IPS-15b (cell line): Measurements from ENCODE around the gene CNNM4.
"Not testable (repeated sequence)": the region's sequence is repeated elsewhere in the genome, so short reads cannot be mapped to it uniquely, and the experiment has no call there.

Source experiments
- H3K27me3 ChIP-seq: one replicate; pipeline ENCODE4 v1.6.1; 2013; ENCODE audit warnings: low read length; ENCODE audit not compliant: control insufficient read depth, insufficient read depth
- H3K36me3 ChIP-seq: one replicate; pipeline ENCODE4 v1.6.1; 2013; ENCODE audit warnings: low read length; ENCODE audit not compliant: control insufficient read depth, insufficient read depth
- H3K4me1 ChIP-seq: one replicate; pipeline ENCODE4 v1.6.1; 2013; ENCODE audit warnings: mild to moderate bottlenecking, low read length; ENCODE audit not compliant: control insufficient read depth, insufficient read depth
- H3K4me3 ChIP-seq: one replicate; pipeline ENCODE4 v1.5.1; 2013; ENCODE audit warnings: low read depth, low read length
- H3K9ac ChIP-seq: one replicate; pipeline ENCODE4 v1.6.1; 2013; ENCODE audit warnings: low read depth, mild to moderate bottlenecking, low read length
- H3K9me3 ChIP-seq: one replicate; pipeline ENCODE4 v1.6.1; 2013; ENCODE audit warnings: mild to moderate bottlenecking, low read length; ENCODE audit not compliant: control insufficient read depth, insufficient read depth

The CNNM4 gene

GRCh38 chr2:96800061-96801004, 39.6 kb downstream of the CNNM4 start:
- Histone ChIP-seq H3K27me3 (no peaks in the 10 kb centered on the region), H3K9me3 (no peaks in the 10 kb centered on the region), H3K36me3 (peaks cover 10% of the 10 kb centered on the region), H3K4me3 (no peak overlapping the region), H3K4me1 (peaks cover 2% of the 10 kb centered on the region), H3K9ac (no peak overlapping the region)

DNA sequence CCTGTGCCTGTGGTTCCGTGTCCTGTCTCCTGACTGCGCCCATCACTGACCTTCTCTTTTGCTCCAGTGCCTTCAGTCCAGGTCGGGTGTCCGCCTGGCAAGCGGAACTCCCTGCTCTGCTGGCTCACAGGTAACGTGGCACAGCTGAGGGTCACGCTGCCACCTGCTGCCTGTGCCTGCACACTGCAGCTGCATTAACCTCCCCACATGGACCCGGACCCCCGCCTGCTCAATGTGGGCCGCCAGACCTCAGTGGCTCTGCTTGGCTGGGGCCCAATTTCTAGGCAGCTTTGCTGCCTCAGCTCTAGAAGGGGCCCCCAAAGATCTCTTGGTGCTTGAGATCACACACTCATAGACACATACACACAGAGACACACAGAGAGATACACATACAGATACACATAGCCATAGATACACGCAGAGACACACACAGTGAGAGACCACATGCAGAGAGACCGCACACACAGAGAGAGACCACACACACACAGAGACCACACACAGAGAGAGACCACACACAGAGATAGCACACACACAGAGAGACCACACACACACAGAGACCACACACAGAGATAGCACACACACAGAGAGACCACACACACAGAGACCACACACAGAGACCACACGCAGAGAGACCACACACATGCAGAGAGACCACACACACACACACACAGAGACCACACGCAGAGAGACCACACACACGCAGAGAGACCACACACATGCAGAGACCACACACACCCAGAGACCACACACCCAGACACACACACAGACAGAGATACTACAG, 40.5 kb downstream of the CNNM4 start:
- Histone ChIP-seq H3K9me3 (no peaks in the 10 kb centered on the region), H3K4me3 (no peak overlapping the region), H3K9ac (no peak overlapping the region), H3K27me3 (no peaks in the 10 kb centered on the region), H3K4me1 (peaks cover 2% of the 10 kb centered on the region), H3K36me3 (peaks cover 10% of the 10 kb centered on the region)

DNA sequence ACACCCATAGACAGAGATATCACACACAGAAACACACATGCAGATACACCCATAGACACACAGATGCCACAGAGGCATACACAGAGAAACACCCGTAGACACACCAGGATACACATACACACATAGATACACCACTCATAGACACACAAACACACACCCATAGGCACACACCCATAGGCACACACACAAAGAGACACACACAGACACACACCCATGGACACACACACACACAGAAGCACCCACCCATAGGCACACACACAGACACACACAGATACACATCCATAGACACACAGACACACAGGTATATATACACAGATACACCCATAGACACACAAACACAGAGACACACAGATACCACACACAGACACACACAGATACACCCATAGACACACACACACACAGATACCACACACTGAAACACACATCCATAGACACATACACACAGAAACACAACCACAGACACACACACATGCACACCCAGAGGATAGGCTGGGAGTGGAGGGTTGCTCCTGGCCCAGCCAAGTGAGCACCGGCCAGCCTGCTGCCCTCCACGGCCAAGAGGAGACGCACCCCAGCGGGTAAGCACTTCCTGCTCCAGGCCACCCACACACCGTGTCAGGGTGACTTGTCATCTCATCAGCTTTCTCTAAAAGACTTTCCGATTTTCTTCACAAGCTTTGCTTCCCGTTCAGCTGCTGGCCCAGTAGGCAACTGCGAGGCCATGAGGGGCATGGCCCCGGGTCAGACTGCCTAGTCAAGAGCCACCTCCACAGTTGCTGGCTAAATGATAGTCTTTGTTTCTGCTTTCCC, 41.3 kb downstream of the CNNM4 start:
- no peaks in the 10 kb centered on the region for H3K9me3 ChIP-seq
- H3K27me3 ChIP-seq = no peaks in the 10 kb centered on the region
- H3K4me1 ChIP-seq = peaks cover 2% of the 10 kb centered on the region
- H3K36me3 ChIP-seq = peaks cover 10% of the 10 kb centered on the region
- H3K4me3 ChIP-seq = no peak overlapping the region
- no peak overlapping the region for H3K9ac ChIP-seq

DNA sequence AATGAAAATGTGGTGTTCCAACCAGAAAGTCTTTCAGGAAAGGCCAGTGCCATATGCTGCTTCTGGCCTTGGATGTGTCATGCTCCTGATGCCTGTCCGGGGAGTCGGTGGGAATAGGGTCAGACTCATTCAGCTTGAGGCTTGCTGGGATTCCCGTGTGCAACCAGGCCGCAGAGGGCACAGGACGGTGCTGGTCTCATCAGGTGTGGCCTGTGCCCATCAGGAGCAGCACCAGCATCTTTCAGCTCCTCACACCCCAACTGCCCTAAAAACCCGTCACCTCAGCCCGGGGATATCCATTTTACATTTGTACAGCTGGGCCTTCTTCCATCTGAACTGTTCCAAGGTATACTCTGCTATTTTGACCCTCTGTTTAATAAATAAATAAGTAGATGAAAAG, 42.0 kb downstream of the CNNM4 start:
- Histone ChIP-seq H3K4me1 (peaks cover 2% of the 10 kb centered on the region), H3K36me3 (peaks cover 10% of the 10 kb centered on the region), H3K9ac (no peak overlapping the region), H3K4me3 (no peak overlapping the region), H3K9me3 (no peaks in the 10 kb centered on the region), H3K27me3 (no peaks in the 10 kb centered on the region)

GRCh38 chr2:96804986-96805385, 44.3 kb downstream of the CNNM4 start:
- Histone ChIP-seq H3K4me1 (peaks cover 2% of the 10 kb centered on the region), H3K9ac (no peak overlapping the region), H3K27me3 (no peaks in the 10 kb centered on the region), H3K9me3 (no peaks in the 10 kb centered on the region), H3K36me3 (peaks cover 9% of the 10 kb centered on the region), H3K4me3 (no peak overlapping the region)

DNA sequence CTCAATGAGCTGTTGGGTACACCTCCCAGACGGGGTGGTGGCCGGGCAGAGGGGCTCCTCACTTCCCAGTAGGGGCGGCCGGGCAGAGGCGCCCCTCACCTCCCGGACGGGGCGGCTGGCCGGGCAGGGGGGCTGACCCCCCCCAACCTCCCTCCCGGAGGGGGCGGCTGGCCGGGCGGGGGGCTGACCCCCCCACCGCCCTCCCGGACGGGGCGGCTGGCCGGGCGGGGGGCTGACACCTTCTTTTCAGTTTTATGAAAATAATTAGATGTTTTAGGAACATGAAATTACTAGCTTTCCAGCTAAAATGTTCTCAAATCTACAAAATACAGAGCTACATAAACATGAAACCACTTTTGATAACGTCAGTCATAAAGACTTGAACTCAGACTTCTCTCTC, 45.2 kb downstream of the CNNM4 start:
- not testable (repeated sequence) for H3K4me3 ChIP-seq, H3K4me1 ChIP-seq, H3K9ac ChIP-seq, H3K9me3 ChIP-seq, H3K27me3 ChIP-seq
- peaks cover 11% of the 10 kb centered on the region for H3K36me3 ChIP-seq

DNA sequence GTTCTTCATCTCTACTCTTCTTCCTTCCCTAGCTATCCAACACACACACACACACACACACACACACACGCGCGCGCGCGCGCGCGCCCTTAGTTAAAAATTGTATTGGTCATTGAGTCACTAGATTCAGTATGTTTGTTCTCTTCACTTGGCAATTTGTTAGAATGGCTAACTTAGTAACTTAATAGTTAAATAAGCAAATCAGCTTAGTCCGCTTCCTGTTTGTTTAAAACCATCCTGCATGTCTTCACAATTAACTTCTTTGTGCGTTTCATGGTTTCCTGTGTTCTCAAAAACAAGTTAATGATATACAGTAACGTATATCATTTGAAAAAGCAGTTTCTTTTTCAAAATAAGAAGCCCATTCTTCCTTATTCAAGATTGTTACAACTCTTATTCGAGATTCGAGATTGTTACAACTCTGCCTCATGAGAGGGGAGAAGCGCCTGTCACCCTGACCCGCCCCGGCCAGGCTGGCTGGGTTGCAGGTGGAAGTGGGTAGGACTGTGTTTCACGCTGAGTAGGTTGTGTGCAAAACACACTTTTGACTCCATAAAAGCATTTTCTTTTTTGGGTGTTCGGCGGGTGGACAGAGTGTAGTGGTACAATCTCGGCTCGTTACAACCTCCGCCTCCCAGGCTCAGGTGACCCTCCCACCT, 45.9 kb downstream of the CNNM4 start:
- H3K27me3 ChIP-seq = no peaks in the 10 kb centered on the region
- no peaks in the 10 kb centered on the region for H3K4me1 ChIP-seq
- peaks cover 11% of the 10 kb centered on the region for H3K36me3 ChIP-seq
- H3K4me3 ChIP-seq = no peak overlapping the region
- no peak overlapping the region for H3K9ac ChIP-seq
- no peaks in the 10 kb centered on the region for H3K9me3 ChIP-seq

DNA sequence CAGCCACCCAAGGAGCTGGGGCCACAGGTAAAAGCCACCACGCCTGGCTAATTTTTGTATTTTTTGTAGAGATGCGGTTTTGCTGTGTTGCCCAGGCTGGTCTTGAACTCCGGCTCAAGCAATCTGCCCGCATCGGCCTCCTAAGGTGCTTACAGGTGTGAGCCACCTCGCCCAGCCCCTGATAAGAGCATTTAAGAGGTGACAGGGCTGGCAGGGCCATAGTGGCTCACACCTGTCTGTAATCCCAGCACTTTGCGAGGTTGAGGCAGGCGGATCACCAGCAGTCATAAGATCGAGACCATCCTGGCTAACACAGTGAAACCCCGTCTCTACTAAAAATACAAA, 46.4 kb downstream of the CNNM4 start:
- Histone ChIP-seq H3K9me3 (no peaks in the 10 kb centered on the region), H3K4me3 (no peak overlapping the region), H3K9ac (no peak overlapping the region), H3K27me3 (no peaks in the 10 kb centered on the region), H3K4me1 (no peaks in the 10 kb centered on the region), H3K36me3 (peaks cover 8% of the 10 kb centered on the region)

DNA sequence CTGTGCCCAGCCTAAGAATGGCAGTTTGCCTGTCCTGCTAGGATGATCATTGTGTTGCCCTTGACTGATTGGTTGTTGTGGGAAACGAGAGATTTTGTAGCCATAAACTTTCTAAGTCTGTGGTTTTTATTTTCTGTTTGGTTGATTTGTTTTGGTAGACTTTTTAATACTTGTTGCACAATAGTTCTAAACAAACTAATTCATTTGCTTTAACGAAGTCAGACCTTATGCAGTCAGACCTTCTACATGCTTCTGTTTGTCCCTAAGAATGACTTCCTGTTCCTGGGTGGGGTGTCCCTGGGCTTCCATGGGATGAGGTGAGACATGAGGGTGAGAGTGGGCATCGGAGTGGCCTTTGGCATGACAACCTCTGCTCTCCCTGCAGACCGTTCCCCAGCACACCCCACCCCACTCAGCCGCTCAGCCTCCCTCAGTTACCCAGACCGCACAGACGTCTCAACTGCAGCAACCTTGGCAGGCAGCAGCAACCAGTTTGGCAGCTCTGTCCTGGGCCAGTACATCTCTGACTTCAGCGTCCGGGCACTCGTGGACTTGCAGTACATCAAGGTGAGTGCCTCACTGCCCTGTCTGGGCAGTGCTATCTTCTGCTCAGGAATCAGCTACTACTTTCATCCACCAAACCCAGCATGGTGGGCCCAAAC, 47.6 kb downstream of the CNNM4 start:
- Histone ChIP-seq H3K36me3 (peaks cover 7% of the 10 kb centered on the region), H3K9ac (no peak overlapping the region), H3K4me3 (no peak overlapping the region)

GRCh38 chr2:96809216-96809882, 48.6 kb downstream of the CNNM4 start:
- H3K36me3 ChIP-seq = peaks cover 7% of the 10 kb centered on the region
- H3K4me3 ChIP-seq = no peak overlapping the region
- H3K4me1 ChIP-seq = no peaks in the 10 kb centered on the region
- H3K9ac ChIP-seq = no peak overlapping the region
- H3K27me3 ChIP-seq = no peaks in the 10 kb centered on the region
- H3K9me3 ChIP-seq = no peaks in the 10 kb centered on the region

More for the DNA sequence above, 47.6 kb downstream of the CNNM4 start:
- H3K4me1 ChIP-seq = no peaks in the 10 kb centered on the region
- H3K27me3 ChIP-seq = no peaks in the 10 kb centered on the region
- no peaks in the 10 kb centered on the region for H3K9me3 ChIP-seq
